Left ventricle myocardium inferior (tissue), 1 donor: ENCODE results near the gene SRP54. TPM values are rescaled to one million over a fixed set of nuclear protein-coding genes. Genes with fewer than 3 reads are reported as not detected.
A peak's percentile ranks its signal among the peaks of the same experiment; 100 is the strongest.
"Not testable (repeated sequence)": the region's sequence is repeated elsewhere in the genome, so short reads cannot be mapped to it uniquely, and the experiment has no call there.

ENCODE experiments used
- DNase-seq: peaks from one replicate; pipeline ENCODE4 v3.0.0-alpha.2; 2020
- H3K27ac ChIP-seq: fragments of 200-600 bp; replicated peaks from 2 replicates; pipeline ENCODE4 v1.8.0; 2021
- H3K27me3 ChIP-seq: fragments of 200-600 bp; 2 replicates; pipeline ENCODE4 v1.8.0; 2021; ENCODE audit warnings: low read depth
- H3K36me3 ChIP-seq: fragments of 200-600 bp; 2 replicates; pipeline ENCODE4 v1.8.0; 2021
- H3K4me1 ChIP-seq: fragments of 200-600 bp; 2 replicates; pipeline ENCODE4 v1.8.0; 2021
- H3K4me3 ChIP-seq: fragments of 200-600 bp; 2 replicates; pipeline ENCODE4 v1.8.0; 2021; ENCODE audit warnings: mild to moderate bottlenecking, moderate library complexity
- H3K9me3 ChIP-seq: fragments of 200-600 bp; replicated peaks from 2 replicates; pipeline ENCODE4 v1.8.0; 2021
- intact Hi-C: fragments of 100-400 bp; cut with micrococcal nuclease; formaldehyde crosslinking; loops from one replicate; pipeline ENCODE4 v1.11.0; 2022
- total RNA-seq: library from RNA; stranded (reverse); fragmentation: NEBNext Ultra II Directional; extraction: Animal tissue kit (Norgen Biotek cat#: 25700); gene quantifications from one replicate; pipeline ENCODE4 v1.2.1, GENCODE V29; 2021
- TF ChIP-seq, protein P1 (sequence below): fragments of 200-600 bp; IDR thresholded peaks from 2 replicates; pipeline ENCODE4 v1.8.0; 2021; ENCODE audit warnings: antibody characterized with exemption, mild to moderate bottlenecking, borderline replicate concordance
- donor health status: DM: no; HTN: yes; CAD: no; lungs with severe emphysema.

Gene SRP54
- total RNA-seq, 1 donor from 2014 or later: 28.5 TPM

- intact Hi-C loops: loop anchor here (10.0 kb wide), 1 partner anchor 52 kb away; no protein-coding TSS in a partner anchor
These were observed 64.2 kb downstream of the SRP54 start for GRCh38 chr14:35046751-35047536.

GRCh38 chr14:35047976-35048513 is 65.3 kb downstream of the SRP54 start:
- TF ChIP-seq, protein P1, sequence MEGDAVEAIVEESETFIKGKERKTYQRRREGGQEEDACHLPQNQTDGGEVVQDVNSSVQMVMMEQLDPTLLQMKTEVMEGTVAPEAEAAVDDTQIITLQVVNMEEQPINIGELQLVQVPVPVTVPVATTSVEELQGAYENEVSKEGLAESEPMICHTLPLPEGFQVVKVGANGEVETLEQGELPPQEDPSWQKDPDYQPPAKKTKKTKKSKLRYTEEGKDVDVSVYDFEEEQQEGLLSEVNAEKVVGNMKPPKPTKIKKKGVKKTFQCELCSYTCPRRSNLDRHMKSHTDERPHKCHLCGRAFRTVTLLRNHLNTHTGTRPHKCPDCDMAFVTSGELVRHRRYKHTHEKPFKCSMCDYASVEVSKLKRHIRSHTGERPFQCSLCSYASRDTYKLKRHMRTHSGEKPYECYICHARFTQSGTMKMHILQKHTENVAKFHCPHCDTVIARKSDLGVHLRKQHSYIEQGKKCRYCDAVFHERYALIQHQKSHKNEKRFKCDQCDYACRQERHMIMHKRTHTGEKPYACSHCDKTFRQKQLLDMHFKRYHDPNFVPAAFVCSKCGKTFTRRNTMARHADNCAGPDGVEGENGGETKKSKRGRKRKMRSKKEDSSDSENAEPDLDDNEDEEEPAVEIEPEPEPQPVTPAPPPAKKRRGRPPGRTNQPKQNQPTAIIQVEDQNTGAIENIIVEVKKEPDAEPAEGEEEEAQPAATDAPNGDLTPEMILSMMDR: no peak
- H3K27ac ChIP-seq: peak overlapping the region; percentile 95
- DNase-seq: no peak
- H3K36me3 ChIP-seq: peaks cover 20% of the 10 kb centered on the region
- peaks cover 64% of the 10 kb centered on the region for H3K4me1 ChIP-seq
- intact Hi-C loops: loop anchor here (10.0 kb wide), 1 partner anchor 53 kb away; no protein-coding TSS in a partner anchor
- H3K9me3 ChIP-seq: no peaks in the 10 kb centered on the region
- H3K27me3 ChIP-seq: no peaks in the 10 kb centered on the region
- H3K4me3 ChIP-seq: peak overlapping the region; percentile 84

More at GRCh38 chr14:35046751-35047536, 64.2 kb downstream of the SRP54 start:
- TF ChIP-seq, protein P1: peak; percentile 24
- H3K27me3 ChIP-seq: no peaks in the 10 kb centered on the region
- no peaks in the 10 kb centered on the region for H3K9me3 ChIP-seq
- no peak for DNase-seq
- H3K4me1 ChIP-seq: peaks cover 64% of the 10 kb centered on the region
- peak overlapping the region; percentile 95 for H3K27ac ChIP-seq
- H3K4me3 ChIP-seq: peak overlapping the region; percentile 84
- peaks cover 12% of the 10 kb centered on the region for H3K36me3 ChIP-seq

- H3K4me1 ChIP-seq: peaks cover 55% of the 10 kb centered on the region
- no peak overlapping the region for H3K4me3 ChIP-seq
- peak overlapping the region; percentile 70 for H3K27ac ChIP-seq
- H3K9me3 ChIP-seq: no peaks in the 10 kb centered on the region
- no peaks in the 10 kb centered on the region for H3K27me3 ChIP-seq
- H3K36me3 ChIP-seq: peaks cover 46% of the 10 kb centered on the region
- TF ChIP-seq, protein P1: no peak
- DNase-seq: no peak
- intact Hi-C loops: no loop called here
These were observed 67.9 kb downstream of the SRP54 start for GRCh38 chr14:35050652-35051051.

DNA sequence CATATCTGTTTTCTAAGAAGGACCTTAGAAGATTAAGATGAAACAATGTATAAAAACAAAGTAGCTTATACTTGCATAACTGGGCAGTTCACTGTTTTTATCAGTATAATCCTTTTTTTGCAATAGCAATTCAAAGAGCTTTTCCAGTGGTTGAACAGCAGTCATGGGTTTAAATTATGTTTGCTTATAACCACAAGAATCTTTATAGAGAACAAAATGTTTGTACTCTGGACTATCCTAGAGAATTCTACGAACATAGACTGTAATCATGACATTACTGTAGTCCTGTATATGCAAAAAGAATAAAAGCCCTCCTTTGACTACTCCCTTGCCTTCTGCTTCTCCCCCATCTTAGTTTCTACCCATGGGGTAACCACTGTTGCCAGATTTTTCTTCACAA is 69.0 kb downstream of the SRP54 start:
- no peak for DNase-seq
- H3K27ac ChIP-seq: no peak overlapping the region

GRCh38 chr14:35052637-35053036 is 69.8 kb downstream of the SRP54 start:
- no peak overlapping the region for H3K27ac ChIP-seq
- TF ChIP-seq, protein P1: no peak
- no peak overlapping the region for H3K4me3 ChIP-seq
- no peak for DNase-seq
- H3K4me1 ChIP-seq: peaks cover 51% of the 10 kb centered on the region
- H3K27me3 ChIP-seq: no peaks in the 10 kb centered on the region
- intact Hi-C loops: no loop called here
- no peaks in the 10 kb centered on the region for H3K9me3 ChIP-seq
- H3K36me3 ChIP-seq: peaks cover 51% of the 10 kb centered on the region

More for the DNA sequence above, 69.0 kb downstream of the SRP54 start:
- TF ChIP-seq, protein P1: no peak
- Histone ChIP-seq H3K9me3 (no peaks in the 10 kb centered on the region), H3K4me1 (peaks cover 53% of the 10 kb centered on the region), H3K4me3 (no peak overlapping the region), H3K36me3 (peaks cover 47% of the 10 kb centered on the region), H3K27me3 (no peaks in the 10 kb centered on the region)
- intact Hi-C loops: no loop called here

DNA sequence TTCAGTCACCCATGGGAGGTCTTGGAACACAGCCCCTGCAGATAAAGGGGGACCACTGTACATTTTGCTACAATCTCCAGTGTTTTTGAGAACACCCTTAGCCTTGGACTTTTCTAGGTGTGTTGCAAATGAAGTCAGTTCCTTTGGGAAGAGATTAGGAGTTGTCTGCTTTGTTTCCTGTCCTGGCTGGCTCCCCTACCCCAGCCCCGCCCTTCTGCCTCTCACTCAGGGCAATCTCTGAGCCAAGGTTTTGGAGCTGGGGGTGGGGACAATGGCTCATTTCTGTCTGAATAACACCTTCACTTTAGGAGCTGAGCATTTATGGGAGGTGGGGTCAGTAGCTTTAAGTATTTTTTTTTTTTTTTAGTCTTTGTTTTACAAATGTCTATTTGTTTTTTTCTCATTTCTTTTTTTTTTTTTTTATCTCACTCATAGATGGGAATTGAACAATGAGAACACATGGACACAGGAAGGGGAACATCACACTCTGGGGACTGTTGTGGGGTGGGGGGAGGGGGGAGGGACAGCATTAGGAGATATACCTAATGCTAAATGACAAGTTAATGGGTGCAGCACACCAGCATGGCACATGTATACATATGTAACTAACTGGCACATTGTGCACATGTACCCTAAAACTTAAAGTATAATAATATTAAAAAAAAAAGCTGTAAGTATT is 78.5 kb downstream of the SRP54 start:
- H3K27ac ChIP-seq: peak overlapping the region; percentile 72
- intact Hi-C loops, H3K9me3 ChIP-seq, H3K27me3 ChIP-seq: not testable (repeated sequence)
- peak; percentile 61 for DNase-seq
- H3K4me1 ChIP-seq: peaks cover 41% of the 10 kb centered on the region
- peaks cover 50% of the 10 kb centered on the region for H3K36me3 ChIP-seq
- peak overlapping the region; percentile 21 for H3K4me3 ChIP-seq

DNA sequence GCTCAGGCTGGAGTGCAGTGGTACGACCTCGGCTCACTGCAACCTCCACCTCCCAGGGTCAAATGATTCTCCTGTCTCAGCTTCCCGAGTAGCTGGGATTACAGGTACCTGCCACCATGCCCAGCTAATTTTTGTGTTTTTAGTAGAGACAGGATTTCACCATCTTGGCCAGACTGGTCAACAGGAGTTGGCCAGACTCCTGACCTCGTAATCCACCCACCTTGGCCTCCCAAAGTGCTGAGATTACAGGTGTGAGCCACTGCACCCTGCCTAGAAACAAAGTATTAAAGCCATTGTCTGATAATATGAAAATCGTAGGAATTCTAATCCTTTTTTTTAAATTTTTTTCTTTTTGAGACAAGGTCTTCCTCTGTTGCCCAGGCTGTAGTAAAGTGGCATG is 82.9 kb downstream of the SRP54 start:
- H3K36me3 ChIP-seq: peaks cover 60% of the 10 kb centered on the region
- H3K9me3 ChIP-seq, intact Hi-C loops, DNase-seq, H3K4me3 ChIP-seq, H3K27me3 ChIP-seq, H3K27ac ChIP-seq: not testable (repeated sequence)
- H3K4me1 ChIP-seq: peaks cover 19% of the 10 kb centered on the region
